Smooth muscle cell (in vitro differentiated cells): ENCODE measurements around the gene NARS2. TPM values are rescaled to one million over a fixed set of nuclear protein-coding genes. Genes with fewer than 3 reads are reported as not detected.

ENCODE experiments used
- DNase-seq: peaks from one replicate; lab custom pipeline; 2025; ENCODE audit not compliant: unreplicated experiment; lab: John Stamatoyannopoulos, UW
- H2AFZ ChIP-seq: fragments of 200-600 bp; sonication (generic); 2 replicates; pipeline ENCODE4 v1.6.0; 2016; ENCODE audit warnings: antibody characterized with exemption, low read depth, mild to moderate bottlenecking
- H3F3A ChIP-seq: fragments of 200-600 bp; sonication (generic); 2 replicates; pipeline ENCODE4 v1.6.0; 2017; ENCODE audit warnings: antibody characterized with exemption, low read depth
- H3K27ac ChIP-seq: fragments of 200-600 bp; sonication (generic); 2 replicates; pipeline ENCODE4 v1.5.1; 2016; ENCODE audit warnings: low read depth, mild to moderate bottlenecking
- H3K27me3 ChIP-seq: fragments of 200-600 bp; sonication (generic); 2 replicates; pipeline ENCODE4 v1.6.1; 2016; ENCODE audit warnings: low read depth, mild to moderate bottlenecking
- H3K36me3 ChIP-seq: fragments of 200-600 bp; sonication (generic); 2 replicates; pipeline ENCODE4 v1.5.1; 2016; ENCODE audit warnings: low read depth
- H3K4me1 ChIP-seq: fragments of 200-600 bp; sonication (generic); 2 replicates; pipeline ENCODE4 v1.5.1; 2016; ENCODE audit warnings: low read depth
- H3K4me2 ChIP-seq: fragments of 200-600 bp; sonication (generic); 2 replicates; pipeline ENCODE4 v1.6.0; 2016; ENCODE audit warnings: mild to moderate bottlenecking
- H3K4me3 ChIP-seq: fragments of 200-600 bp; sonication (generic); 2 replicates; pipeline ENCODE4 v1.5.1; 2016; ENCODE audit warnings: mild to moderate bottlenecking
- H3K79me2 ChIP-seq: fragments of 200-600 bp; sonication (generic); 2 replicates; pipeline ENCODE4 v1.6.0; 2016; ENCODE audit warnings: low read depth, mild to moderate bottlenecking
- H3K9ac ChIP-seq: fragments of 200-600 bp; sonication (generic); 2 replicates; pipeline ENCODE4 v1.6.0; 2016; ENCODE audit warnings: low read depth
- H3K9me3 ChIP-seq: fragments of 200-600 bp; sonication (generic); replicated peaks from 2 replicates; pipeline ENCODE4 v1.5.1; 2016; ENCODE audit warnings: low read depth
- H4K20me1 ChIP-seq: fragments of 200-600 bp; sonication (generic); 2 replicates; pipeline ENCODE4 v1.6.0; 2016; ENCODE audit warnings: low read depth
- WGBS: methylation state at CpG from one replicate; pipeline ENCODE4 v1.1.7; 2016; ENCODE audit warnings: low lambda C conversion rate; 5-methylcytosine and 5-hydroxymethylcytosine counted together
- polyA plus RNA-seq: library from polyadenylated mRNA; unstranded; fragments of >200 nt; fragmentation: Nextera tagmentation; extraction: Ambion mirVana; gene quantifications from 2 replicates; pipeline ENCODE4 v1.2.1, GENCODE V29; 2016
- total RNA-seq: library from RNA; depleted of rRNA; stranded (reverse); fragments of >200 nt; gene quantifications from 2 replicates; pipeline ENCODE4 v1.2.3, GENCODE V29; 2014
- TF ChIP-seq, protein P1 (sequence below): fragments of 200-600 bp; sonication (generic); IDR thresholded peaks from 2 replicates; pipeline ENCODE4 v1.5.1; 2017; ENCODE audit warnings: borderline replicate concordance, mild to moderate bottlenecking, antibody characterized with exemption; ENCODE audit not compliant: insufficient read depth, poor library complexity, severe bottlenecking

Gene NARS2
- total and polyA plus RNA-seq, 2 experiments from 2014 or later: 12.2 to 17.4 TPM

DNA sequence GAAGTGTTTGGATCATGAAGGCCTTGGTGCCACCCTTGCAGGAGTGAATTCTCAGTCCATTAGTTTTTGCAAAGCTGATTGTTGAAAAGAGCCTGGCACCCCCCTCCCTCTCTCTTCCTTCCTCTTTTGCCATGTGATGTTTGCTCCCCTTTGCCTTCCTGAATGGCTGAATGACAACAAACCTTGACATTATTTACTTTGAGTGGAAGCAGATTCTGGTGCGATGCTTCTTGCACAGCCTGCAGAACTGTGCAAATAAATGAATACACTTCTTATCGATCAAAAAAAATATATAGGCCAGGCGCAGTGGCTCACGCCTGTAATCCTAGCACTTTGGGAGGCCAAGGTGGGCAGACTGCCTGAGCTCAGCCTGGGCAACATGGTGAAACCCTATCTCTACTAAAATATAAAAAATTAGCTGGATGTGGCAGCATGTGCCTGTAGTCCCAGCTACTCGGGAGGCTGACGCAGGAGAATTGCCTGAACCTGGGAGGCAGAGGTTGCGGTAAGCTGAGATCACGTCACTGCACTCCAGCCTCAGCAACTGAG is 2.0 kb upstream of the NARS2 start:
- Histone ChIP-seq H3K36me3 (no peaks in the 10 kb centered on the region), H3K27me3 (no peaks in the 10 kb centered on the region), H3K4me3 (no peak overlapping the region), H3K4me1 (peaks cover 16% of the 10 kb centered on the region), H4K20me1 (no peaks in the 10 kb centered on the region), H3K27ac (no peak overlapping the region), H3K9me3 (no peaks in the 10 kb centered on the region), H3K9ac (no peak overlapping the region), H3K79me2 (peaks cover 9% of the 10 kb centered on the region), H2AFZ (no peak overlapping the region), H3F3A (no peaks in the 10 kb centered on the region), H3K4me2 (no peak overlapping the region)
- TF ChIP-seq, protein P1, sequence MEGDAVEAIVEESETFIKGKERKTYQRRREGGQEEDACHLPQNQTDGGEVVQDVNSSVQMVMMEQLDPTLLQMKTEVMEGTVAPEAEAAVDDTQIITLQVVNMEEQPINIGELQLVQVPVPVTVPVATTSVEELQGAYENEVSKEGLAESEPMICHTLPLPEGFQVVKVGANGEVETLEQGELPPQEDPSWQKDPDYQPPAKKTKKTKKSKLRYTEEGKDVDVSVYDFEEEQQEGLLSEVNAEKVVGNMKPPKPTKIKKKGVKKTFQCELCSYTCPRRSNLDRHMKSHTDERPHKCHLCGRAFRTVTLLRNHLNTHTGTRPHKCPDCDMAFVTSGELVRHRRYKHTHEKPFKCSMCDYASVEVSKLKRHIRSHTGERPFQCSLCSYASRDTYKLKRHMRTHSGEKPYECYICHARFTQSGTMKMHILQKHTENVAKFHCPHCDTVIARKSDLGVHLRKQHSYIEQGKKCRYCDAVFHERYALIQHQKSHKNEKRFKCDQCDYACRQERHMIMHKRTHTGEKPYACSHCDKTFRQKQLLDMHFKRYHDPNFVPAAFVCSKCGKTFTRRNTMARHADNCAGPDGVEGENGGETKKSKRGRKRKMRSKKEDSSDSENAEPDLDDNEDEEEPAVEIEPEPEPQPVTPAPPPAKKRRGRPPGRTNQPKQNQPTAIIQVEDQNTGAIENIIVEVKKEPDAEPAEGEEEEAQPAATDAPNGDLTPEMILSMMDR: no peak
- 96% methylated on average over 8 of the region's 8 CpGs for WGBS
- DNase-seq: no peak

DNA sequence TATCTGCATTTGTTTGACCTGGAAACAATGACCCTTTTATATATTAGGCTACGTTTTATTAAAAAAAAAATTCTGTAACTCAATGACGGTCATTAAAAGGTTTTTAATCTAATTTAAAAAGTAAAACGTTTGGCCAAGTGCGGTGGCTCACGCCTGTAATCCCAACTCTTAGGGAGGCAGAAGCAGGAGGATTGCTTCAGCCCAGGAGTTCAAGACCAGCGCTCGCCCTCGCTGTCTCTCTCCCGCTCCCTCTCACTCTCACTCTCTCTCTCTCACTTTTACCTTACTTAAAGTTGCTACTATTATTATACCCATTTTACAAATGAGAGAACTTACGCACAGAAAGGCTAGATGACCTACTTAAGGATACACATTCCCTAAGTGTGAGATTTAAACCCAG is 814 bp upstream of the NARS2 start:
- 32% methylated on average over 10 of the region's 10 CpGs for WGBS
- Histone ChIP-seq H3K27me3 (no peaks in the 10 kb centered on the region), H3F3A (no peaks in the 10 kb centered on the region), H3K4me1 (peaks cover 16% of the 10 kb centered on the region), H2AFZ (peak overlapping the region; percentile 100), H3K27ac (peak overlapping the region; percentile 71), H4K20me1 (no peaks in the 10 kb centered on the region), H3K79me2 (peaks cover 9% of the 10 kb centered on the region), H3K9ac (peak overlapping the region; percentile 67), H3K9me3 (no peaks in the 10 kb centered on the region), H3K4me3 (peak overlapping the region; percentile 84), H3K4me2 (peak overlapping the region; percentile 92), H3K36me3 (no peaks in the 10 kb centered on the region)
- TF ChIP-seq, protein P1: no peak
- no peak for DNase-seq

DNA sequence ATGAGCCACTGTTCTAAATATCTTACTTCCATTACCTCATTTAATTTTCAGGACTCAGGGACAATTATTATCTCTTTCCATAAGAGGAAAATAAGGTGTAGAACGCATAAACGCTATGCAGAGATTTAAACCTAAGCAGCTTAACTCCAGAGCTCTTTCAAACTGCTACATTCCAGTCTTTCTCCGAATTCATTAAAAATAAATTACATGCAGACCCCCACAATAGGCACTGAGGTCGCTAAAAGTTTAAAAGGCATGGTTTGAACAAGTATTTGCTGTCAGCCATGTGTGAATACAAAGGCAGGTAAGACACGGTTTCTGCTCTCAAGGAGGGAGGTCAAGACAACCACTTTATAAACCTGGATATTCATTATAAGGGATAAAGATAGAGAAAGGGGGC is 983 bp downstream of the NARS2 start:
- Histone ChIP-seq H3K4me1 (peaks cover 16% of the 10 kb centered on the region), H3K27ac (no peak overlapping the region), H3K9me3 (no peaks in the 10 kb centered on the region), H3K4me3 (peak overlapping the region; percentile 84), H3K9ac (peak overlapping the region; percentile 82), H4K20me1 (no peaks in the 10 kb centered on the region), H2AFZ (peak overlapping the region; percentile 100), H3K4me2 (peak overlapping the region; percentile 92), H3F3A (no peaks in the 10 kb centered on the region), H3K27me3 (no peaks in the 10 kb centered on the region), H3K79me2 (peaks cover 9% of the 10 kb centered on the region), H3K36me3 (no peaks in the 10 kb centered on the region)
- DNase-seq: no peak
- WGBS: 17% methylated on average over 5 of the region's 5 CpGs
- TF ChIP-seq, protein P1: no peak

DNA sequence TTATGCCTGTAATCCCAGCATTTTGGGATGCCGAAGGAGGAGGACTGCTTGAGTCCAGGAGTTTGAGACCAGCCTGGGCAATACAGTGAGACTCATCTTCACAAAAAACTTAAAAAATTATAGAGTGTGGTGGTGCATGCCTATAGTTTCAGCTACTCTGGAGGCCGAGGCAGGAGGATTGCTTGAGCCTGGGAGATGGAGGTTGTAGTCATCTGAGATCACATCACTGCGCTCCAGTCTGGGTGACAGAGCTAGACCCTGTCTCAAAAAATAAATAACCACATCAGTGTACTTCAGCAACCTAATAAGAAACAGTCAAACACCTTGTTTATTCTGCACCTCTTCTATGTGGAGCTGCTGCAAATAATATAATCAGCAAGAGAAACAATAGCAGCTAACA is 1.4 kb downstream of the NARS2 start:
- Histone ChIP-seq H3K27me3 (no peaks in the 10 kb centered on the region), H3K9ac (no peak overlapping the region), H3K4me3 (peak overlapping the region; percentile 84), H3K4me1 (peaks cover 16% of the 10 kb centered on the region), H3K79me2 (peaks cover 9% of the 10 kb centered on the region), H2AFZ (no peak overlapping the region), H3K9me3 (no peaks in the 10 kb centered on the region), H4K20me1 (no peaks in the 10 kb centered on the region), H3K27ac (no peak overlapping the region), H3K4me2 (peak overlapping the region; percentile 92), H3K36me3 (no peaks in the 10 kb centered on the region), H3F3A (no peaks in the 10 kb centered on the region)
- WGBS: 79% methylated on average over 3 of the region's 3 CpGs
- no peak for DNase-seq
- TF ChIP-seq, protein P1: no peak
